HepG2 (cell line): ENCODE measurements around the gene TACC3. TPM values are rescaled to one million over a fixed set of nuclear protein-coding genes. Genes with fewer than 3 reads are reported as not detected.

Experiments
- EZH2 ChIP-seq: conservative IDR thresholded peaks from 2 replicates; pipeline ENCODE4 v1.6.1; 2012; ENCODE audit warnings: mild to moderate bottlenecking, low read depth, low read length, moderate library complexity
- FOXK1 ChIP-seq: sonication (generic); formaldehyde crosslinking; IDR thresholded peaks from 2 replicates; pipeline ENCODE4 v1.4.0; 2020; ENCODE audit warnings: low read depth, missing genetic modification reagents, borderline replicate concordance
- KAT8 ChIP-seq: IDR thresholded peaks from 2 replicates; pipeline ENCODE4 v1.6.1; 2016; ENCODE audit warnings: missing genetic modification reagents, missing compliant biosample characterization
- LCORL ChIP-seq, 2 experiments: fragments of 450-650 bp in 1 of 2; sonication (generic) in 1 of 2; formaldehyde crosslinking in 1 of 2; IDR thresholded peaks; 2 replicates each; pipeline versions ENCODE4 v1.5.0 to v1.6.1; 2017 to 2020; ENCODE audit warnings: antibody characterized with exemption in 1 of 2, missing genetic modification reagents in 1 of 2
- SOX5 ChIP-seq: IDR thresholded peaks from 2 replicates; pipeline ENCODE4 v1.6.1; 2016; ENCODE audit warnings: borderline replicate concordance
- TRAFD1 ChIP-seq: sonication (generic); formaldehyde crosslinking; IDR thresholded peaks from 2 replicates; pipeline ENCODE4 v1.5.1; 2020; ENCODE audit warnings: missing genetic modification reagents, mild to moderate bottlenecking, borderline replicate concordance
- ZBED4 ChIP-seq: sonication (generic); formaldehyde crosslinking; IDR thresholded peaks from 2 replicates; pipeline ENCODE4 v1.4.0; 2020; ENCODE audit warnings: missing genetic modification reagents, borderline replicate concordance
- ZBTB33 ChIP-seq: sonication (generic); formaldehyde crosslinking; IDR thresholded peaks from 2 replicates; pipeline ENCODE4 v1.4.0; 2020; ENCODE audit warnings: missing genetic modification reagents
- ZNF260 ChIP-seq: sonication (generic); formaldehyde crosslinking; IDR thresholded peaks from 2 replicates; pipeline ENCODE4 v1.4.0; 2020; ENCODE audit warnings: missing genetic modification reagents, low read depth, mild to moderate bottlenecking, borderline replicate concordance
- ZNF687 ChIP-seq: sonication (generic); formaldehyde crosslinking; IDR thresholded peaks from 2 replicates; pipeline ENCODE4 v1.5.1; 2020; ENCODE audit warnings: mild to moderate bottlenecking, missing genetic modification reagents, moderate library complexity
- polyA plus RNA-seq, 8 experiments: library from polyadenylated mRNA; depleted of rRNA in 3 of 8; stranded (reverse) in 7 of 8; unstranded in 1 of 8; fragments of >200 nt; fragmentation: Illumina TruSeq in 4 of 8; extraction: Trizol in 4 of 8; gene quantifications; 2 replicates each; pipeline versions ENCODE4 v1.2.1 to v1.2.3, GENCODE V29; 2011 to 2016; ENCODE audit warnings: low read depth in 4 of 8, missing spikeins in 1 of 8, mixed read lengths in 1 of 8; ENCODE audit not compliant: insufficient read depth in 1 of 8
- total RNA-seq, 5 experiments: library from RNA; depleted of rRNA; stranded (reverse); fragments of >200 nt; fragmentation: Illumina TruSeq; extraction: Trizol; gene quantifications; 2 replicates each; pipeline ENCODE4 v1.2.3, GENCODE V29; 2016; ENCODE audit warnings: low read depth in 1 of 5

Gene TACC3
- total and polyA plus RNA-seq, 2 of the 13 experiments (the other 11 are each of a cell fraction or from before 2014, with no cell fraction given) = 20.3 to 21.2 TPM

- TF ChIP-seq ZBED4 (no peak), ZNF687 (CRISPR knock-in tag) (peak; percentile 41), LCORL (IDR thresholded peaks at IDR 0.05) (no peak), LCORL (CRISPR knock-in tag; IDR thresholded peaks at IDR 0.05) (no peak), SOX5 (CRISPR knock-in tag) (0 out of 2 replicates have a peak, but pooled peaks have one; percentile 10), EZH2 (no peak), ZNF260 (CRISPR knock-in tag) (0 out of 2 replicates have a peak, but pooled peaks have one; percentile 39), TRAFD1 (CRISPR knock-in tag) (no peak), FOXK1 (0 out of 2 replicates have a peak, but pooled peaks have one; percentile 51), ZBTB33 (CRISPR knock-in tag) (peak; percentile 73), KAT8 (CRISPR knock-in tag) (peak; percentile 45; the same call in 1 of the 2 replicates)
Observed at GRCh38 chr4:1726146-1726934, 5.0 kb downstream of the TACC3 start (continued).
